ENCODE measurements around the gene CDCA4.

CDCA4 gene

GRCh38 chr14:104986487-104987164, 34.3 kb downstream of the CDCA4 start:
- H3K27me3 ChIP-seq (ENCODE audit: control insufficient read depth, low read length): peaks cover 18% of the 10 kb centered on the region
- peak overlapping the region; percentile 92 for H3K4me2 ChIP-seq (ENCODE audit: low read length)
- no peaks in the 10 kb centered on the region for H3K79me2 ChIP-seq (ENCODE audit: control insufficient read depth, low read length)
- no peaks in the 10 kb centered on the region for H3K9me3 ChIP-seq (ENCODE audit: control insufficient read depth, insufficient read depth, low read length)
- no peaks in the 10 kb centered on the region for H3K9me2 ChIP-seq (replicated peaks; ENCODE audit: control insufficient read depth, low read length)
- H3K4me3 ChIP-seq (ENCODE audit: low read length): peak overlapping the region; percentile 79
- no peaks in the 10 kb centered on the region for H3K36me3 ChIP-seq (ENCODE audit: control insufficient read depth, low read length)
- H3F3A ChIP-seq (ENCODE audit: control insufficient read depth, insufficient read depth): no peaks in the 10 kb centered on the region
- peaks cover 20% of the 10 kb centered on the region for H3K4me1 ChIP-seq (ENCODE audit: control insufficient read depth, low read length)
- no peaks in the 10 kb centered on the region for H4K20me1 ChIP-seq (ENCODE audit: control insufficient read depth, insufficient read depth, low read depth, low read length)
- TF ChIP-seq CTCF (IDR thresholded peaks at IDR 0.05; ENCODE audit: low read depth, low read length, poor library complexity, severe bottlenecking) (no peak), EZH2phosphoT487 (IDR thresholded peaks at IDR 0.05; ENCODE audit: borderline replicate concordance, low read length) (no peak)
- H3K27ac ChIP-seq (ENCODE audit: low read depth, low read length): no peak overlapping the region

DNA sequence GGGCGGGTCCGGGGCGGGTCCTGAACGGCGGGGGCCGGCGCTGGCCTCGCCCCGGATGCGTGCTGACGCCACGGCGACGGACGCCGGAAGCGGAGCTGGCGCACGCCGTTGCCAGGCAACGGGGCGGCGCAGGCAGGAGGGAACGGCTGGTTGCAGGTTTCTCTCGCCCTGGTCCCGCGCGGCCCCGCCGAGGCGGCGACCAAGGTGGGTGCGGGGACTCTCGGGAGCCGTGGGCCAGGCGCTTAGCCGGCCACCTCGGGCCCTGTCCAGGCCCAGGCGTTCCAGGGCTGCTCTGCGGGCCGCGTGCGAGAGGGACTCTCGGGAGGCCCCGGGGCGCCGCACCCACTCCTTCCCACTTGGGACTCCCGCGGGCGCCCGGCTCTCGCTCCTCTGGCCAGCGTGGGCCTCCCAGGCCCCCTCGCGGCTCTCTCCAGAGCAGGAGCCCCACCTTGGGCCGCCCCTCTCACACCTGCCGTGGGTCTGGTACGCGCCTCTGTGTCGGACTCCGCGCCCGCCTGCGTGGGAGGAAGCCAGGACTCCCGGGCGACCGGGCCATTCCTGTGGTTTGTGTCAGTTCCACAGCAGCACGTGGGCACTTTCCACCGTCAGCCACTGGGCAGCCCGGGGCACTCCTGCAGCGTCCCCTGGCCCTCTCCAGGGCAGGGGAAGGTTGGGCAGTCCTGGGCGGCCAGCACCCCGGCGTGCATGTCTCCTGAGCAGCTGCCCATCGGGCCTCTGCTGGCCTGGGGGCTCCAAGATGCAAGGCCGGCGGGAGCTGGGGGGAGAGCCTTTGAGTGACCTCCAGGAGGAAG, 35.0 kb downstream of the CDCA4 start, which contains the start of gene CLBA1:
TSS of gene CLBA1 (plus strand) at position 114 of the 812 bp plus-strand sequence. CDS start at position 758, 644 bp downstream.
- Histone ChIP-seq H3K4me3 (ENCODE audit: low read length) (peak within 1 kb of the TSS; percentile 79), H3K79me2 (ENCODE audit: control insufficient read depth, low read length) (no peaks in the 10 kb centered on the region), H3K27me3 (ENCODE audit: control insufficient read depth, low read length) (peaks cover 18% of the 10 kb centered on the region), H3F3A (ENCODE audit: control insufficient read depth, insufficient read depth) (no peaks in the 10 kb centered on the region), H3K4me2 (ENCODE audit: low read length) (peak within 1 kb of the TSS; percentile 92), H4K20me1 (ENCODE audit: control insufficient read depth, insufficient read depth, low read depth, low read length) (no peaks in the 10 kb centered on the region), H3K9me2 (replicated peaks; ENCODE audit: control insufficient read depth, low read length) (no peaks in the 10 kb centered on the region), H3K9me3 (ENCODE audit: control insufficient read depth, insufficient read depth, low read length) (no peaks in the 10 kb centered on the region), H3K4me1 (ENCODE audit: control insufficient read depth, low read length) (peaks cover 20% of the 10 kb centered on the region), H3K27ac (ENCODE audit: low read depth, low read length) (0 out of 2 replicates have a peak within 1 kb of the TSS, but pooled peaks have one; percentile 18), H3K36me3 (ENCODE audit: control insufficient read depth, low read length) (no peaks in the 10 kb centered on the region)
- TF ChIP-seq EZH2phosphoT487 (IDR thresholded peaks at IDR 0.05; ENCODE audit: borderline replicate concordance, low read length) (no peak), CTCF (IDR thresholded peaks at IDR 0.05; ENCODE audit: low read depth, low read length, poor library complexity, severe bottlenecking) (no peak)

- Histone ChIP-seq H3K4me1 (ENCODE audit: control insufficient read depth, low read length) (peaks cover 20% of the 10 kb centered on the region), H3K27ac (ENCODE audit: low read depth, low read length) (no peak overlapping the region), H3K27me3 (ENCODE audit: control insufficient read depth, low read length) (peaks cover 21% of the 10 kb centered on the region), H3K9me2 (replicated peaks; ENCODE audit: control insufficient read depth, low read length) (no peaks in the 10 kb centered on the region), H4K20me1 (ENCODE audit: control insufficient read depth, insufficient read depth, low read depth, low read length) (no peaks in the 10 kb centered on the region), H3K36me3 (ENCODE audit: control insufficient read depth, low read length) (no peaks in the 10 kb centered on the region), H3K4me3 (ENCODE audit: low read length) (no peak overlapping the region), H3K9me3 (ENCODE audit: control insufficient read depth, insufficient read depth, low read length) (no peaks in the 10 kb centered on the region), H3K79me2 (ENCODE audit: control insufficient read depth, low read length) (no peaks in the 10 kb centered on the region), H3K4me2 (ENCODE audit: low read length) (no peak overlapping the region), H3F3A (ENCODE audit: control insufficient read depth, insufficient read depth) (no peaks in the 10 kb centered on the region)
- no peak for TF ChIP-seq CTCF (IDR thresholded peaks at IDR 0.05; ENCODE audit: low read depth, low read length, poor library complexity, severe bottlenecking)
- no peak for TF ChIP-seq EZH2phosphoT487 (IDR thresholded peaks at IDR 0.05; ENCODE audit: borderline replicate concordance, low read length)
Observed at GRCh38 chr14:104984056-104984894, 36.6 kb downstream of the CDCA4 start.
